Activated T-helper 2 cell treated with anti-CD3 and anti-CD28 coated beads, Interferon-gamma antibody, Interleukin-2, Interleukin-4, amounts not matched to agents 10 μg/mL and 5 μg/mL and 100 μg/mL, durations not matched to agents 14 hours and 24 hours and 36 hours (primary cell): ENCODE results near the gene MS4A4E. TPM values are rescaled to one million over a fixed set of nuclear protein-coding genes. Genes with fewer than 3 reads are reported as not detected.

Source experiments
- DNase-seq: peaks from one replicate; pipeline ENCODE4 v3.0.0; 2021; ENCODE audit warnings: low spot score
- H3K27ac Mint-ChIP-seq: one replicate; pipeline ENCODE4 v1.8.0; 2021; ENCODE audit warnings: mixed read lengths
- H3K27me3 Mint-ChIP-seq: one replicate; pipeline ENCODE4 v1.8.0; 2021; ENCODE audit warnings: low read depth, mixed read lengths
- H3K36me3 Mint-ChIP-seq: one replicate; pipeline ENCODE4 v1.8.0; 2021; ENCODE audit warnings: low read depth, mixed read lengths
- H3K4me1 Mint-ChIP-seq: one replicate; pipeline ENCODE4 v1.8.0; 2021; ENCODE audit warnings: low read depth, mixed read lengths
- H3K4me3 Mint-ChIP-seq: one replicate; pipeline ENCODE4 v1.8.0; 2021; ENCODE audit warnings: low read depth, mild to moderate bottlenecking, moderate library complexity, mixed read lengths
- H3K9me3 Mint-ChIP-seq: one replicate; pipeline ENCODE4 v1.8.0; 2021; ENCODE audit warnings: mixed read lengths
- intact Hi-C: fragments of 100-400 bp; cut with micrococcal nuclease; formaldehyde crosslinking; loops from one replicate; pipeline ENCODE4 v1.15.1; 2023
- total RNA-seq: library from RNA; stranded (reverse); gene quantifications from 2 replicates; pipeline ENCODE4 v1.2.3, GENCODE V29; 2022

Gene MS4A4E
- total RNA-seq, 1 donor from 2014 or later: not detected

- Mint-ChIP-seq H3K27ac (no peak overlapping the region), H3K36me3 (no peaks in the 10 kb centered on the region), H3K9me3 (no peaks in the 10 kb centered on the region), H3K27me3 (peaks cover 2% of the 10 kb centered on the region), H3K4me3 (no peak overlapping the region), H3K4me1 (no peaks in the 10 kb centered on the region)
- DNase-seq: no peak
- intact Hi-C loops: no loop called here
These were observed 58.0 kb downstream of the MS4A4E start for GRCh38 chr11:60184824-60185511.

- Mint-ChIP-seq H3K27ac (no peak overlapping the region), H3K4me1 (no peaks in the 10 kb centered on the region), H3K9me3 (no peaks in the 10 kb centered on the region), H3K27me3 (peaks cover 2% of the 10 kb centered on the region), H3K36me3 (no peaks in the 10 kb centered on the region), H3K4me3 (no peak overlapping the region)
- DNase-seq: no peak
- intact Hi-C loops: no loop called here
These were observed 59.2 kb downstream of the MS4A4E start for GRCh38 chr11:60183591-60184205.

- Mint-ChIP-seq H3K27me3 (peaks cover 2% of the 10 kb centered on the region), H3K4me1 (no peaks in the 10 kb centered on the region), H3K4me3 (no peak within 1 kb of the TSS), H3K27ac (no peak within 1 kb of the TSS), H3K9me3 (no peaks in the 10 kb centered on the region), H3K36me3 (no peaks in the 10 kb centered on the region)
- intact Hi-C loops: no loop called here
- DNase-seq: no peak
These were observed 60.2 kb downstream of the MS4A4E start, which contains the start of gene MS4A6A for GRCh38 chr11:60182541-60183330. Gene MS4A6A, minus strand, starts transcription at chr11:60183083. Its CDS starts 1,356 bp downstream, at chr11:60181727.

- intact Hi-C loops: no loop called here
- Mint-ChIP-seq H3K4me1 (peaks cover 10% of the 10 kb centered on the region), H3K27me3 (no peaks in the 10 kb centered on the region), H3K9me3 (peaks cover 4% of the 10 kb centered on the region), H3K36me3 (no peaks in the 10 kb centered on the region), H3K4me3 (no peak overlapping the region), H3K27ac (no peak overlapping the region)
- DNase-seq: no peak
These were observed 67.1 kb downstream of the MS4A4E start for GRCh38 chr11:60175860-60176275.

- Mint-ChIP-seq H3K4me1 (peaks cover 10% of the 10 kb centered on the region), H3K36me3 (no peaks in the 10 kb centered on the region), H3K27me3 (peaks cover under 1% of the 10 kb centered on the region), H3K4me3 (no peak overlapping the region), H3K27ac (no peak overlapping the region), H3K9me3 (peaks cover 33% of the 10 kb centered on the region)
- no peak for DNase-seq
- intact Hi-C loops: no loop called here
These were observed 70.9 kb downstream of the MS4A4E start for GRCh38 chr11:60172011-60172410.

- intact Hi-C loops: no loop called here
- peaks cover 2% of the 10 kb centered on the region for H3K27me3 Mint-ChIP-seq
- H3K27ac Mint-ChIP-seq: no peak overlapping the region
- no peak overlapping the region for H3K4me3 Mint-ChIP-seq
- no peak for DNase-seq
- H3K9me3 Mint-ChIP-seq: peaks cover 43% of the 10 kb centered on the region
- H3K36me3 Mint-ChIP-seq: no peaks in the 10 kb centered on the region
- H3K4me1 Mint-ChIP-seq: peaks cover 3% of the 10 kb centered on the region
These were observed 72.4 kb downstream of the MS4A4E start for GRCh38 chr11:60170566-60170965.

GRCh38 chr11:60169264-60169915 lies 73.5 kb downstream of the MS4A4E start:
- Mint-ChIP-seq H3K36me3 (no peaks in the 10 kb centered on the region), H3K27me3 (peaks cover 2% of the 10 kb centered on the region), H3K27ac (no peak overlapping the region), H3K4me3 (no peak overlapping the region), H3K9me3 (peaks cover 51% of the 10 kb centered on the region), H3K4me1 (peaks cover 9% of the 10 kb centered on the region)
- intact Hi-C loops: no loop called here
- no peak for DNase-seq

GRCh38 chr11:60168306-60168705 lies 74.6 kb downstream of the MS4A4E start:
- H3K4me1 Mint-ChIP-seq: peaks cover 6% of the 10 kb centered on the region
- no peak overlapping the region for H3K27ac Mint-ChIP-seq
- DNase-seq: no peak
- intact Hi-C loops: no loop called here
- H3K27me3 Mint-ChIP-seq: peaks cover 2% of the 10 kb centered on the region
- H3K9me3 Mint-ChIP-seq: peaks cover 51% of the 10 kb centered on the region
- H3K36me3 Mint-ChIP-seq: no peaks in the 10 kb centered on the region
- no peak overlapping the region for H3K4me3 Mint-ChIP-seq

- Mint-ChIP-seq H3K9me3 (peaks cover 48% of the 10 kb centered on the region), H3K36me3 (no peaks in the 10 kb centered on the region), H3K4me1 (peaks cover 6% of the 10 kb centered on the region), H3K27ac (no peak overlapping the region), H3K27me3 (peaks cover 5% of the 10 kb centered on the region), H3K4me3 (no peak overlapping the region)
- DNase-seq: no peak
- intact Hi-C loops: no loop called here
These were observed 77.0 kb downstream of the MS4A4E start for GRCh38 chr11:60165951-60166350.

GRCh38 chr11:60165538-60165937 lies 77.4 kb downstream of the MS4A4E start:
- Mint-ChIP-seq H3K27me3 (peaks cover 5% of the 10 kb centered on the region), H3K9me3 (peaks cover 45% of the 10 kb centered on the region), H3K4me1 (peaks cover 6% of the 10 kb centered on the region), H3K27ac (no peak overlapping the region), H3K4me3 (no peak overlapping the region), H3K36me3 (no peaks in the 10 kb centered on the region)
- intact Hi-C loops: no loop called here
- DNase-seq: no peak

- Mint-ChIP-seq H3K27me3 (peaks cover 5% of the 10 kb centered on the region), H3K27ac (no peak overlapping the region), H3K4me1 (peaks cover 6% of the 10 kb centered on the region), H3K4me3 (no peak overlapping the region), H3K9me3 (peaks cover 37% of the 10 kb centered on the region), H3K36me3 (no peaks in the 10 kb centered on the region)
- no peak for DNase-seq
- intact Hi-C loops: loop anchor here (5.0 kb wide), 1 partner anchor 33 kb away; no protein-coding TSS in a partner anchor
These were observed 78.3 kb downstream of the MS4A4E start for GRCh38 chr11:60164550-60165075.

- Mint-ChIP-seq H3K4me1 (peaks cover 6% of the 10 kb centered on the region), H3K4me3 (no peak overlapping the region), H3K36me3 (no peaks in the 10 kb centered on the region), H3K27me3 (peaks cover 3% of the 10 kb centered on the region), H3K27ac (no peak overlapping the region), H3K9me3 (peaks cover 16% of the 10 kb centered on the region)
- DNase-seq: no peak
- intact Hi-C loops: loop anchor here (5.0 kb wide), 1 partner anchor 36 kb away; no protein-coding TSS in a partner anchor
These were observed 81.2 kb downstream of the MS4A4E start for GRCh38 chr11:60161766-60162165.
